Measurements from ENCODE around the gene SP8. TPM values are rescaled to one million over a fixed set of nuclear protein-coding genes. Genes with fewer than 3 reads are reported as not detected.

The SP8 gene
- polyA plus RNA-seq, 1 donor (not counting 4 experiments of a cell fraction or from before 2014, with no cell fraction given) = 0.17 TPM

DNA sequence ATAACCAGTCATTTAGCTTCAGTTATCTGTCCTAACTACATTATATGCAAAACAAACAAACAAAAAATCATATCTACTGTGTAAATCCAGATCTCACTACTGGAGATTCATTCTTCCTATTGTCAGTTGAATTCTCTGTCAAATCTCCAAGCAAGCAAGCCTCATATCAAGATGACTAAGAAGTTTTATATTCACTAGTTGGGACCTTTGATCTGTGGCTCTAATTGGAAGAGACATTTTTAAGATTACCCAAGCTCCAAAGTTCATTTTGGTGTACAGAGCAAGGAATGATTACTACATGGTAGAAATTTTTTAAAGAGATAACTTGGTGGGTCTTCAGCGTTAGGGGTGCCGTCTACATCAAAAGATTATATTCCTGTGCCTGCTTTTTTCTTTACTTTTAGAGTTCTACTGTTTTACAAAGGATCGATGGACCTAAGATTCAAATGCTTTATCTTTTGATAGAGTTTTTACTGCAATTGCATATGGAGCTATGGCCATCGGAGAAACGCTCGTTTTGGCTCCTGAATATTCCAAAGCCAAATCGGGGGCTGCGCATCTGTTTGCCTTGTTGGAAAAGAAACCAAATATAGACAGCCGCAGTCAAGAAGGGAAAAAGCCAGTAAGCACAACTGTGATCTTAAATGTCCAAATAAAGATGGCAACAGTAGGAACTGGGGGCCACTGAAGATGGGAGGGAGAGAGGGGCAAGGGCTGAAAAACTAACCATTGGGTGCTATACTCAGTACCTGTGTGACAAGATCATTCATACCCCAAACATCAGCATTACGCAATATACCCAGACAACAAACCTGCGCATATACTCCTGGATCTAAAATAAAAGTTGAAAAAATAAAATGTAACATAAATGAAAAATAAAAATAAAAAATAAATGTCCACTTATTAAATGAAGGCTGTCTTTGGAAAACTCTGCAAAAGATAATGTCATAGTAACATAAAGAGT lies 47.9 kb downstream of the SP8 start:
- no peak overlapping the region for H3K27ac ChIP-seq (ENCODE audit: control insufficient read depth, insufficient read depth, low read length)
- no peak for DNase-seq (ENCODE audit: low read depth, low spot score)

DNA sequence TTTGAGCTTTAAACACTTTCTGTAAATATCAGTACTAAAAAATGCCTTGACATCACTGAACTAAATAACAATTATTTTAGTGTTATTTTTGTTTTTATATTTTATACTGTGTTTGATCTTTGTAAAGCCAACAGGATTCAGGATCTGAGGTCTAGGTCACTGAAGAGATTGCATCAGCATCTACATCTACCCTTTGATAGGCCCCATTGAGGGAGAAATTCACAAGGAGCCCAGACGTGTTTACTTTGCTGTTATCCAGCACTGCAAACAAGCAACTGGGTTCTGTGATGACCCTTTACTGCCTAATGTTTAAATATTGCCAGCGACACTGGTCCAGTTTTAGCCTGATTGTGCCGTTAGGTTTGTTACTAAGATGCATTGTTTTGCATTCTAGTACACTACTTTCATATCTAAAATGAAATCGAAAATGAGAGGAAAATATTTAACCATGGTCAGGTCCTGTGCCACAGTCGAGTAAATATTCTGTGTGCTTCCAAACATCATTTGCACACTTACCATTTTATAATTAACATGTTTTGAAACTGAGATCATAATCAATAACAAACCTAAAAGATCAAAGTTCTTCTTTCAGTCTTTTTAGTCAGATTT lies 48.7 kb downstream of the SP8 start:
- no peaks in the 10 kb centered on the region for H3K36me3 ChIP-seq (ENCODE audit: control insufficient read depth in 2 of 2, extremely low read depth in 1 of 2, insufficient read depth in 2 of 2, low read length in 2 of 2)
- no peaks in the 10 kb centered on the region for H3K9me1 ChIP-seq (ENCODE audit: control insufficient read depth, extremely low read depth, insufficient read depth, low read length)
- no peaks in the 10 kb centered on the region for H4K20me1 ChIP-seq (ENCODE audit: control insufficient read depth, extremely low read depth, insufficient read depth, low read length)
- no peaks in the 10 kb centered on the region for H3K79me2 ChIP-seq (ENCODE audit: control insufficient read depth, insufficient read depth, low read length)
- H3K4me1 ChIP-seq (ENCODE audit: control insufficient read depth, extremely low read depth, insufficient read depth, low read length) = no peaks in the 10 kb centered on the region
- no peak overlapping the region for H3K4me2 ChIP-seq (ENCODE audit: control insufficient read depth, extremely low read depth, insufficient read depth, low read depth, low read length)
- no peak overlapping the region for H2AFZ ChIP-seq (ENCODE audit: control insufficient read depth, low read length)
- H3K27me3 ChIP-seq (ENCODE audit: control insufficient read depth, extremely low read depth, insufficient read depth, low read length) = no peaks in the 10 kb centered on the region
- H3K9ac ChIP-seq (ENCODE audit: control insufficient read depth, extremely low read depth, insufficient read depth, low read length) = no peak overlapping the region
- H3K4me3 ChIP-seq (ENCODE audit: control insufficient read depth in 2 of 3, extremely low read depth in 1 of 3, insufficient read depth in 2 of 3, low read depth in 1 of 3, low read length in 3 of 3) = no peak overlapping the region
- H3K27ac ChIP-seq (ENCODE audit: control insufficient read depth, insufficient read depth, low read length) = no peak overlapping the region
- no peak for FAIRE-seq
- no peak for TF ChIP-seq EZH2 (IDR thresholded peaks at IDR 0.05; ENCODE audit: low read length)
- TF ChIP-seq, protein P1, sequence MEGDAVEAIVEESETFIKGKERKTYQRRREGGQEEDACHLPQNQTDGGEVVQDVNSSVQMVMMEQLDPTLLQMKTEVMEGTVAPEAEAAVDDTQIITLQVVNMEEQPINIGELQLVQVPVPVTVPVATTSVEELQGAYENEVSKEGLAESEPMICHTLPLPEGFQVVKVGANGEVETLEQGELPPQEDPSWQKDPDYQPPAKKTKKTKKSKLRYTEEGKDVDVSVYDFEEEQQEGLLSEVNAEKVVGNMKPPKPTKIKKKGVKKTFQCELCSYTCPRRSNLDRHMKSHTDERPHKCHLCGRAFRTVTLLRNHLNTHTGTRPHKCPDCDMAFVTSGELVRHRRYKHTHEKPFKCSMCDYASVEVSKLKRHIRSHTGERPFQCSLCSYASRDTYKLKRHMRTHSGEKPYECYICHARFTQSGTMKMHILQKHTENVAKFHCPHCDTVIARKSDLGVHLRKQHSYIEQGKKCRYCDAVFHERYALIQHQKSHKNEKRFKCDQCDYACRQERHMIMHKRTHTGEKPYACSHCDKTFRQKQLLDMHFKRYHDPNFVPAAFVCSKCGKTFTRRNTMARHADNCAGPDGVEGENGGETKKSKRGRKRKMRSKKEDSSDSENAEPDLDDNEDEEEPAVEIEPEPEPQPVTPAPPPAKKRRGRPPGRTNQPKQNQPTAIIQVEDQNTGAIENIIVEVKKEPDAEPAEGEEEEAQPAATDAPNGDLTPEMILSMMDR (optimal IDR thresholded peaks at IDR 0.05 in 1 of 3, IDR thresholded peaks at IDR 0.05 in 1 of 3, conservative IDR thresholded peaks at IDR 0.05 in 1 of 3; ENCODE audit: extremely low read depth in 1 of 3, insufficient read depth in 2 of 3, low read length in 3 of 3) = no peak
- no peak for DNase-seq (ENCODE audit: low read depth, low spot score)
- dilution Hi-C loops (cut with MboI; ENCODE audit: extremely low pct_ligation_motif_present, low sequenced_read_pairs) = no loop called here
- H3K9me3 ChIP-seq (ENCODE audit: control insufficient read depth, low read depth, low read length) = no peaks in the 10 kb centered on the region

More for the DNA sequence above, 47.9 kb downstream of the SP8 start:
- Histone ChIP-seq H3K79me2 (ENCODE audit: control insufficient read depth, insufficient read depth, low read length) (no peaks in the 10 kb centered on the region), H3K9ac (ENCODE audit: control insufficient read depth, extremely low read depth, insufficient read depth, low read length) (no peak overlapping the region), H3K9me1 (ENCODE audit: control insufficient read depth, extremely low read depth, insufficient read depth, low read length) (no peaks in the 10 kb centered on the region), H2AFZ (ENCODE audit: control insufficient read depth, low read length) (no peak overlapping the region), H3K4me3 (ENCODE audit: control insufficient read depth in 2 of 3, extremely low read depth in 1 of 3, insufficient read depth in 2 of 3, low read depth in 1 of 3, low read length in 3 of 3) (no peak overlapping the region), H3K4me2 (ENCODE audit: control insufficient read depth, extremely low read depth, insufficient read depth, low read depth, low read length) (no peak overlapping the region), H3K27me3 (ENCODE audit: control insufficient read depth, extremely low read depth, insufficient read depth, low read length) (no peaks in the 10 kb centered on the region), H3K9me3 (ENCODE audit: control insufficient read depth, low read depth, low read length) (no peaks in the 10 kb centered on the region), H4K20me1 (ENCODE audit: control insufficient read depth, extremely low read depth, insufficient read depth, low read length) (no peaks in the 10 kb centered on the region), H3K4me1 (ENCODE audit: control insufficient read depth, extremely low read depth, insufficient read depth, low read length) (no peaks in the 10 kb centered on the region), H3K36me3 (ENCODE audit: control insufficient read depth in 2 of 2, extremely low read depth in 1 of 2, insufficient read depth in 2 of 2, low read length in 2 of 2) (no peaks in the 10 kb centered on the region)
- TF ChIP-seq, protein P1 (optimal IDR thresholded peaks at IDR 0.05 in 1 of 3, IDR thresholded peaks at IDR 0.05 in 1 of 3, conservative IDR thresholded peaks at IDR 0.05 in 1 of 3; ENCODE audit: extremely low read depth in 1 of 3, insufficient read depth in 2 of 3, low read length in 3 of 3) = no peak
- TF ChIP-seq EZH2 (IDR thresholded peaks at IDR 0.05; ENCODE audit: low read length) = no peak
- dilution Hi-C loops (cut with MboI; ENCODE audit: extremely low pct_ligation_motif_present, low sequenced_read_pairs) = no loop called here
- FAIRE-seq = no peak
